ENCODE data around the gene HCFC1. TPM values are rescaled to one million over a fixed set of nuclear protein-coding genes. Genes with fewer than 3 reads are reported as not detected.

HCFC1 gene
- total RNA-seq, 6 experiments from 2014 or later, result 52.1 to 62.1 (median 59.0) TPM

DNA sequence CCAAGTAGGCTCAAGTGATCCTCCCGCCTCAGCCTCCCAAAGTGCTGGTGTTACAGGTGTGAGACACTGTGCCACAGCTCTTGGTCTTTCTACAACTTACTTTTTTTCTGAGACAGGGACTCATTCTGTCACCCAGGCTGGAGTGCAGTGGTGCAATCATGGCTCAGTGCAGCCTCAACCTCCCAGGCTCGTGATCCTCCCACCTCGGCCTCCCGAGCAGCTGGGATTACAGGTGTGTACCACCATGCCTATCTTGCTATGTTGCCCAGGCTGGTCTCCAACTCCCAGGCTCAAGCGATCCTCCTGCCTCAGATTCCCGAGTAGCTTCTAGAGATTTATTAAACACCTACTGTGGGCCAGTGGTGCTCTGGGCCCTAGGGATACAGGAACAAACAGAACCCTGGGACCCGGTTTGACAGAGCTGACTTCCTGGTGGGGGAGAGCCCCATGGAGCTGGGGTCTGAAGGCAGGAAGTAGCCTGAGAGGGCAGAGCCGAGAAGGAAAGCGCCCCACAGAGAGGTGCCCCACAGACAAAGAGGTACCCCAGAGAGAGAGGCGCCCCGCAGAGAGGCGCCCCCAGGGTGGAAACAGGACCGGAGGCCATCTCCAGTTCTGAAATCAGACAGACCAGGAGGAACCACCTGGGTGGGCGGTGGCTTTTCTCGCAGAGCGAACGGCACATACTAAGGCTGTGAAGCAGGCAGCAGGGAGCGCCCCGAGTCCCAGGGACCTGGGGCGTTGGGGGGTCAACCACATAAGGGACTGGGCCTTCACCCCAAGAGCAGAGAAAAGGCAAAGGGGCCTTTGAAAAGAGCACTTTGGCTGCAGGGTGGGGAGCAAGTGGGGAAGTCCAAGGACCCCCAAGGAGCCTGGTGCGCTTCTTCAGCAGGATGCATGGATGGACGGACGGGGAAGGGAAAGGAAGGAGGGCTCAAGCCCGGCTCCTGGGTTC, 43.1 kb upstream of the HCFC1 start:
- Mint-ChIP-seq H3K4me3 (no peak overlapping the region), H3K27me3 (ENCODE audit: insufficient read depth) (peaks cover 2% of the 10 kb centered on the region; the same call in 1 of the 2 replicates), H3K9me3 (no peaks in the 10 kb centered on the region), H3K36me3 (ENCODE audit: low read depth) (no peaks in the 10 kb centered on the region), H3K4me1 (ENCODE audit: low read depth) (no peaks in the 10 kb centered on the region), H3K27ac (no peak overlapping the region)
- no peak for DNase-seq
- no peak for TF ChIP-seq CTCF (IDR thresholded peaks at IDR 0.05)

DNA sequence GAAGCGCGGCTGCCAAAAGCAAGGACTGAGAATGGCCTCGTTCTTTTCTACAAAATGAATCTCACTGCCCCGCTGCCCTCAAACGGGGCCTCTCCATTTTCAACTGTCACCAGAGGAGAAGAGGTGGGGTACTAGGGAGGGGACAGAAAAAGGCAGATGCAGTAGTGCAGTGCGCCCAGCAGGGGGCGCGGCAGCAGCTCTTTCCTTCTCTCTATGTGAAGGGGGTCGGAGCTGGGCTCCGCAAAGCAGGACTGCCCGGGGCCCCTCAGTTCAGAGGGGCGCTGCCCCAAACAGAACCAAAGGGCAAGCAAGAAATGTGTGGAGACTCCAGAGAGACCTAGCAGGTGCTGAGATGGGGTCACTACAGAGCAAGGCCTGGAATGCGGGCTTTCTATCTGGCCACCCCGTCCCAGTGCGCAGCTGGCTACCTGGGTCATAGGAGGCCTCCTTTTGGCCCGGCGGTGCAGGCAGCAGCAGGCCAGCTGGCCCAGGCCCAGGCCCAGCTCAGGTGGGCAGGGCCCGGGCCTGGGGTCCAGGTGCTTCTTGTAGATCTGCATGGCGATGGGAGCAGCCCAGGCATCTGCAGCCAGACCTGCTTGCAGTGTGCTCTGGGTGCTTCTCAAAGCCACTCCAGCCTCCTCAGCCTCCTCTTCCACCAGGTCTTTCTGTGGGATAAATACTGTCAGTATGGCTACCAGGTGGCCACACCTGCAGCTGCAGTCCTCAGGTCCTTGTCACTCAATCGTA, 42.2 kb upstream of the HCFC1 start:
- DNase-seq, result no peak
- H3K36me3 Mint-ChIP-seq (ENCODE audit: low read depth), result no peaks in the 10 kb centered on the region
- no peaks in the 10 kb centered on the region for H3K4me1 Mint-ChIP-seq (ENCODE audit: low read depth)
- no peaks in the 10 kb centered on the region; the same call in 1 of the 2 replicates for H3K27me3 Mint-ChIP-seq (ENCODE audit: insufficient read depth)
- H3K4me3 Mint-ChIP-seq, result no peak overlapping the region
- TF ChIP-seq CTCF (IDR thresholded peaks at IDR 0.05), result peak; percentile 91
- no peaks in the 10 kb centered on the region for H3K9me3 Mint-ChIP-seq
- H3K27ac Mint-ChIP-seq, result no peak overlapping the region

DNA sequence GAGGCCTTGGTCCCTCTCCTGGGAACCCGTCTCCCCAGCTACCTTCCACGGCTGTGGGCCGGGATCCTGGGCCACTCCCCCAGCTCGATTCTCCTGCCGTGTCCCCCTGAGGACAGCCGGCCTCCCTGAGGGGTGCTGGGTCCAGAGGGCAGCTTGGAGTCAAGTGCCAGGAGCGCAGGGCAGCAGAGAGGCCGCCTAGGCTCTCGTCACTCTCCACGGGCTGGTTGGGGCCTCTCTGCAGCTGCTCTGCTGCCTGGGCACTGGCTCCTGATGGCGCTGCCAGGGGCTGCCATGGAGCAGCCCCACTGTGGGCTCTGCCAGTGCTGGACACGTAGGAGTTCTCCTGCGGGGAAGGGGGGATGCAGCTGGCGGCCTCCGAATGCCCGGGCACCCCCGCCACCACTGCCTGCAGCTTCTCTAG, 41.4 kb upstream of the HCFC1 start:
- H3K27me3 Mint-ChIP-seq (ENCODE audit: insufficient read depth), result no peaks in the 10 kb centered on the region; the same call in 1 of the 2 replicates
- no peak for TF ChIP-seq CTCF (IDR thresholded peaks at IDR 0.05)
- H3K4me3 Mint-ChIP-seq, result no peak overlapping the region
- H3K27ac Mint-ChIP-seq, result no peak overlapping the region
- H3K9me3 Mint-ChIP-seq, result no peaks in the 10 kb centered on the region
- DNase-seq, result no peak
- H3K36me3 Mint-ChIP-seq (ENCODE audit: low read depth), result no peaks in the 10 kb centered on the region
- no peaks in the 10 kb centered on the region for H3K4me1 Mint-ChIP-seq (ENCODE audit: low read depth)

GRCh38 chrX:154012336-154012991, 40.8 kb upstream of the HCFC1 start:
- Mint-ChIP-seq H3K36me3 (ENCODE audit: low read depth) (peaks cover 5% of the 10 kb centered on the region), H3K4me1 (ENCODE audit: low read depth) (no peaks in the 10 kb centered on the region), H3K27me3 (ENCODE audit: insufficient read depth) (no peaks in the 10 kb centered on the region; the same call in 1 of the 2 replicates), H3K27ac (no peak overlapping the region), H3K4me3 (no peak overlapping the region), H3K9me3 (no peaks in the 10 kb centered on the region)
- TF ChIP-seq CTCF (IDR thresholded peaks at IDR 0.05), result no peak
- DNase-seq, result no peak

Measured in HFFc6 (cell line).